OCI-LY1 (cell line): ENCODE results near the gene SMIM41.

Source experiments
- H2AFZ ChIP-seq: fragments of 200-600 bp; sonication (generic), shearing (Covaris generic); 2 replicates; pipeline ENCODE4 v1.6.0; 2014; ENCODE audit warnings: antibody characterized with exemption, mild to moderate bottlenecking, low read length
- H3F3A ChIP-seq: fragments of 200-600 bp; sonication (generic), shearing (Covaris generic); 2 replicates; pipeline ENCODE4 v1.6.0; 2014; ENCODE audit warnings: mild to moderate bottlenecking, antibody characterized with exemption, low read length, moderate library complexity; ENCODE audit not compliant: insufficient read depth
- H3K27ac ChIP-seq: fragments of 200-600 bp; sonication (generic); 2 replicates; pipeline ENCODE4 v1.5.1; 2014; ENCODE audit warnings: low read length, mixed run types, mild to moderate bottlenecking, low read depth; ENCODE audit not compliant: poor library complexity, severe bottlenecking
- H3K27me3 ChIP-seq: fragments of 200-600 bp; sonication (generic); 2 replicates; pipeline ENCODE4 v1.6.0; 2014; ENCODE audit warnings: antibody characterized with exemption, mild to moderate bottlenecking, low read length, moderate library complexity; ENCODE audit not compliant: insufficient read depth
- H3K36me3 ChIP-seq: fragments of 200-600 bp; sonication (generic); 2 replicates; pipeline ENCODE4 v1.6.1; 2014; ENCODE audit warnings: mild to moderate bottlenecking, antibody characterized with exemption, low read length, moderate library complexity, mixed read lengths; ENCODE audit not compliant: insufficient read depth
- H3K4me1 ChIP-seq: fragments of 200-600 bp; sonication (generic); 2 replicates; pipeline ENCODE4 v1.5.1; 2014; ENCODE audit warnings: mild to moderate bottlenecking, low read length, moderate library complexity; ENCODE audit not compliant: insufficient read depth, severe bottlenecking
- H3K4me2 ChIP-seq: fragments of 200-600 bp; sonication (generic), shearing (Covaris generic); 2 replicates; pipeline ENCODE4 v1.6.1; 2014; ENCODE audit warnings: low read length
- H3K4me3 ChIP-seq: fragments of 200-600 bp; sonication (generic); 2 replicates; pipeline ENCODE4 v1.5.1; 2014; ENCODE audit warnings: low read length, low read depth, mild to moderate bottlenecking, mixed read lengths; ENCODE audit not compliant: poor library complexity, severe bottlenecking
- H3K79me2 ChIP-seq: fragments of 200-600 bp; shearing (Covaris generic); 2 replicates; pipeline ENCODE4 v1.6.1; 2016; ENCODE audit warnings: mixed run types, low read length, mixed read lengths; ENCODE audit not compliant: insufficient read depth
- H3K9ac ChIP-seq: fragments of 200-600 bp; sonication (generic), shearing (Covaris generic); 2 replicates; pipeline ENCODE4 v1.6.1; 2014; ENCODE audit warnings: mild to moderate bottlenecking, low read length, mixed read lengths
- H3K9me2 ChIP-seq: fragments of 200-600 bp; sonication (generic), shearing (Covaris generic); 2 replicates; pipeline ENCODE4 v1.6.1; 2014; ENCODE audit warnings: low read depth, mild to moderate bottlenecking, low read length, mixed read lengths
- H3K9me3 ChIP-seq: fragments of 200-600 bp; shearing (Covaris generic); 2 replicates; pipeline ENCODE4 v1.6.1; 2014; ENCODE audit warnings: low read length, mixed read lengths
- H4K20me1 ChIP-seq: fragments of 200-600 bp; sonication (generic), shearing (Covaris generic); 2 replicates; pipeline ENCODE4 v1.6.0; 2016; ENCODE audit warnings: mild to moderate bottlenecking, low read length; ENCODE audit not compliant: insufficient read depth
- CTCF ChIP-seq: fragments of 200-600 bp; sonication (generic), shearing (Covaris generic); IDR thresholded peaks from 2 replicates; pipeline ENCODE4 v1.5.1; 2017; ENCODE audit warnings: mild to moderate bottlenecking, antibody characterized with exemption, low read length, moderate library complexity, mixed read lengths
- EZH2 ChIP-seq: fragments of 200-600 bp; sonication (generic), shearing (Covaris generic); IDR thresholded peaks from 2 replicates; pipeline ENCODE4 v1.8.0; 2017; ENCODE audit warnings: borderline replicate concordance, mixed run types, mild to moderate bottlenecking, antibody characterized with exemption, low read length, moderate library complexity, mixed read lengths

Gene SMIM41

GRCh38 chr12:52147367-52147963, 68.0 kb downstream of the SMIM41 start:
- H3K9me2 ChIP-seq = no peaks in the 10 kb centered on the region
- H3K9me3 ChIP-seq = no peaks in the 10 kb centered on the region
- no peak overlapping the region for H3K9ac ChIP-seq
- H3K4me1 ChIP-seq = no peaks in the 10 kb centered on the region
- no peak overlapping the region for H3K27ac ChIP-seq
- H2AFZ ChIP-seq = no peak overlapping the region
- no peaks in the 10 kb centered on the region for H3K27me3 ChIP-seq
- H3K79me2 ChIP-seq = no peaks in the 10 kb centered on the region
- H3K36me3 ChIP-seq = no peaks in the 10 kb centered on the region
- no peak overlapping the region for H3K4me3 ChIP-seq
- H3K4me2 ChIP-seq = no peak overlapping the region
- no peaks in the 10 kb centered on the region for H3F3A ChIP-seq
- no peaks in the 10 kb centered on the region for H4K20me1 ChIP-seq
- TF ChIP-seq EZH2 (no peak), CTCF (no peak)

- Histone ChIP-seq H3K36me3 (no peaks in the 10 kb centered on the region), H3K27me3 (no peaks in the 10 kb centered on the region), H3K4me1 (no peaks in the 10 kb centered on the region), H3K9me3 (no peaks in the 10 kb centered on the region), H3K27ac (no peak overlapping the region), H4K20me1 (no peaks in the 10 kb centered on the region), H2AFZ (no peak overlapping the region), H3K4me3 (no peak overlapping the region), H3K4me2 (no peak overlapping the region), H3K9me2 (no peaks in the 10 kb centered on the region), H3K9ac (no peak overlapping the region), H3K79me2 (no peaks in the 10 kb centered on the region), H3F3A (no peaks in the 10 kb centered on the region)
- TF ChIP-seq CTCF = no peak
- no peak for TF ChIP-seq EZH2
Measured at GRCh38 chr12:52147964-52148463, 68.5 kb downstream of the SMIM41 start.

GRCh38 chr12:52148464-52149181, 69.1 kb downstream of the SMIM41 start:
- H3K9me2 ChIP-seq = no peaks in the 10 kb centered on the region
- H3K4me2 ChIP-seq = no peak overlapping the region
- no peaks in the 10 kb centered on the region for H3K9me3 ChIP-seq
- no peaks in the 10 kb centered on the region for H3K4me1 ChIP-seq
- no peak overlapping the region for H3K9ac ChIP-seq
- H4K20me1 ChIP-seq = no peaks in the 10 kb centered on the region
- H3K27me3 ChIP-seq = no peaks in the 10 kb centered on the region
- no peaks in the 10 kb centered on the region for H3F3A ChIP-seq
- no peak overlapping the region for H3K4me3 ChIP-seq
- H3K27ac ChIP-seq = no peak overlapping the region
- H3K79me2 ChIP-seq = no peaks in the 10 kb centered on the region
- H2AFZ ChIP-seq = no peak overlapping the region
- TF ChIP-seq EZH2 = no peak
- no peak for TF ChIP-seq CTCF
- no peaks in the 10 kb centered on the region for H3K36me3 ChIP-seq
